Mesodermal cell (in vitro differentiated cells): ENCODE results near the gene DNAH10.
"Not testable (repeated sequence)": the region's sequence is repeated elsewhere in the genome, so short reads cannot be mapped to it uniquely, and the experiment has no call there.

Experiments
- H3K27ac ChIP-seq: 2 replicates; pipeline ENCODE4 v1.7.0; 2013; ENCODE audit warnings: mild to moderate bottlenecking, low read depth, low read length, moderate library complexity; ENCODE audit not compliant: severe bottlenecking
- H3K36me3 ChIP-seq: 2 replicates; pipeline ENCODE4 v1.7.1; 2013; ENCODE audit warnings: mild to moderate bottlenecking, low read length, moderate library complexity; ENCODE audit not compliant: control insufficient read depth, insufficient read depth
- H3K4me1 ChIP-seq: one replicate; pipeline ENCODE4 v1.7.1; 2013; ENCODE audit warnings: mild to moderate bottlenecking, low read length; ENCODE audit not compliant: insufficient read depth, control insufficient read depth, poor library complexity, severe bottlenecking
- H3K4me3 ChIP-seq: 2 replicates; pipeline ENCODE4 v1.7.0; 2013; ENCODE audit warnings: low read length, control low read depth, mild to moderate bottlenecking; ENCODE audit not compliant: insufficient read depth, poor library complexity, severe bottlenecking; ENCODE audit errors: extremely low read depth
- H3K9me3 ChIP-seq: 2 replicates; pipeline ENCODE4 v1.7.1; 2013; ENCODE audit warnings: mild to moderate bottlenecking, low read length, moderate library complexity; ENCODE audit not compliant: control insufficient read depth
- WGBS, 2 experiments: methylation state at CpG; one replicate each; pipeline ENCODE4 v1.1.5; 2013; ENCODE audit warnings: missing lambda C conversion rate in 2 of 2; ENCODE audit not compliant: insufficient coverage in 2 of 2; 5-methylcytosine and 5-hydroxymethylcytosine counted together

The DNAH10 gene

GRCh38 chr12:123947531-123947930, 185.4 kb downstream of the DNAH10 start:
- H3K9me3 ChIP-seq, H3K4me3 ChIP-seq, H3K4me1 ChIP-seq, H3K27ac ChIP-seq: not testable (repeated sequence)
- peaks cover 30% of the 10 kb centered on the region for H3K36me3 ChIP-seq
- WGBS, 2 experiments = 96% methylated on average over 6 of the region's 7 CpGs; no CpG with 5 or more reads in 1 of the 2 experiments

- Histone ChIP-seq H3K9me3 (no peaks in the 10 kb centered on the region), H3K4me3 (no peak overlapping the region), H3K36me3 (peaks cover 21% of the 10 kb centered on the region), H3K4me1 (no peaks in the 10 kb centered on the region), H3K27ac (no peak overlapping the region)
- 79 to 90% methylated on average over 10 to 11 of the region's 11 CpGs for WGBS, 2 experiments
These were observed 186.3 kb downstream of the DNAH10 start for GRCh38 chr12:123948401-123948795.

DNA sequence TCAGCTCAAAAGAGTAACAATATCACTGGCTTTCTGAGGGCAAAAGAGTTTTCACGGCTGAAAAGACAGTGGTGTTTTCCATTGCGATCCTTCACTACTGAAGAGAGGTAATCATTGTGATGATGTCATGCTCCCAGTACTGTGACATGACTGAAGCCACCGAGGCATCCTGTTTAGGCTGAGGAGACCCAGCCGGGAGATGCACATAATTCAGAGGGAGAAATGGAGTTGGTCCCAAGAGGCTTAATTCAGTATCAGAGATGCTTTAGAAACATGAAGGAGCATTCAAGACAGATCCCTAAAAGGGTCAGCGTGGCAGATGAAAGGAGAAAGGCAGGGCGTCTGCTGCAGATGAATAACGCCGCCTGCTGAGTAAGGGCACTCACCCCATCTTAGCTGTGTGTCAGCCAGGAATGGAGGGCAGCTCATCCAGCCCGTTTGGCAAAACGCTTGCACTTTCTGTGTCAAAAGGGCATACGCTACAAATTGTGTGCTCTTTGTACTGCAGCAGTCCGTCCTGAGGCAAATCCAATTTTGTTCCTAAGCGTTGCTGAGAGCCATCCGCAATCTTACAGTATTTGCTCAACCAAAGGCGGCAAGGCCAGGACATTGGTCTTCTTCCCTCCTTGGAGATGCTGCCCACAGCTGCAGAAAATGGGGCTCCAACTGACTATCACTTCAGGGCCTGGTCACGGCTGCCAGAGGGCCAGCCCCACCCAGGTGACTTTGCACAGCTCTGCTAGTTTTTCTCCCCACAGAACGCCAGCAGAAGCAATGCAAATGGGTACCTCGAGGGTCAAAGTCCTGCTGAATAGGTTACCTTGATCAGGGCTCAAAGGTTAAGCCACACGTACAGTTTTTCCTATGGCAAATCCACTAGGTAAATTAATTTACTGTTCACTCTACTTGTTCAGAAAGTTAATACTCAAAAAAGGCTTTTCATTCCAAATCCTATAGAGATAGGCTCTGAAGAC, 187.0 kb downstream of the DNAH10 start:
- Histone ChIP-seq H3K4me3 (no peak overlapping the region), H3K27ac (no peak overlapping the region), H3K4me1 (no peaks in the 10 kb centered on the region), H3K9me3 (no peaks in the 10 kb centered on the region), H3K36me3 (peaks cover 14% of the 10 kb centered on the region)
- WGBS, 2 experiments = 83 to 87% methylated on average over 15 to 19 of the region's 19 CpGs

- H3K36me3 ChIP-seq = peaks cover 8% of the 10 kb centered on the region
- no peaks in the 10 kb centered on the region for H3K4me1 ChIP-seq
- no peaks in the 10 kb centered on the region for H3K9me3 ChIP-seq
- H3K4me3 ChIP-seq = no peak overlapping the region
- H3K27ac ChIP-seq = no peak overlapping the region
- 92 to 95% methylated on average over 15 of the region's 15 CpGs for WGBS, 2 experiments
These were observed 187.7 kb downstream of the DNAH10 start for GRCh38 chr12:123949770-123950165.

GRCh38 chr12:123950476-123951349, 188.6 kb downstream of the DNAH10 start:
- Histone ChIP-seq H3K4me3 (no peak overlapping the region), H3K9me3 (no peaks in the 10 kb centered on the region), H3K36me3 (no peaks in the 10 kb centered on the region), H3K27ac (no peak overlapping the region), H3K4me1 (no peaks in the 10 kb centered on the region)
- 95% methylated on average over 14 to 15 of the region's 15 CpGs for WGBS, 2 experiments

DNA sequence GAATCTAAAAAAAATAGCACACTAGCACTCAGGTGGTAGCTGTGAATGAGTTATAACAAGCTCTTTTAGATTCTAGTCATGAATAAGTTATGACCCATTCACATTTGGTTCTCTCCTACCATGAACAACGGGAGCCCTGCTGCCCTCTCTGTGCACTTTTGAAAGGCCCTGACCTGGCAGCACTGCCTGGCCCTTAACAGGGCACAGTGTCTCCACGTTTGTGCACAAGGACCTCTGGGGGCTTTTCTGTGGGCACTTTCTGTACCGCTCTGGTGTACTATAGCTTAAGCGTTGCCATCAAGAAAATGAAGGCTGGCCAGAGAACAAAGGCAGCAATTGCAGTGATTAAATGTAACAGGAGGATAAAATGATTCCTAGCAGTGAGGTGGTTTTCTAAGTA, 189.4 kb downstream of the DNAH10 start:
- H3K36me3 ChIP-seq = no peaks in the 10 kb centered on the region
- H3K4me3 ChIP-seq = no peak overlapping the region
- no peaks in the 10 kb centered on the region for H3K9me3 ChIP-seq
- 81 to 83% methylated on average over 2 to 4 of the region's 4 CpGs for WGBS, 2 experiments
- H3K27ac ChIP-seq = no peak overlapping the region
- no peaks in the 10 kb centered on the region for H3K4me1 ChIP-seq

- Histone ChIP-seq H3K27ac (no peak overlapping the region), H3K9me3 (no peaks in the 10 kb centered on the region), H3K4me1 (no peaks in the 10 kb centered on the region), H3K36me3 (no peaks in the 10 kb centered on the region), H3K4me3 (no peak overlapping the region)
- WGBS, 2 experiments = no CpG with 5 or more reads among the region's 2 CpGs
These were observed 189.9 kb downstream of the DNAH10 start for GRCh38 chr12:123952037-123952436.

DNA sequence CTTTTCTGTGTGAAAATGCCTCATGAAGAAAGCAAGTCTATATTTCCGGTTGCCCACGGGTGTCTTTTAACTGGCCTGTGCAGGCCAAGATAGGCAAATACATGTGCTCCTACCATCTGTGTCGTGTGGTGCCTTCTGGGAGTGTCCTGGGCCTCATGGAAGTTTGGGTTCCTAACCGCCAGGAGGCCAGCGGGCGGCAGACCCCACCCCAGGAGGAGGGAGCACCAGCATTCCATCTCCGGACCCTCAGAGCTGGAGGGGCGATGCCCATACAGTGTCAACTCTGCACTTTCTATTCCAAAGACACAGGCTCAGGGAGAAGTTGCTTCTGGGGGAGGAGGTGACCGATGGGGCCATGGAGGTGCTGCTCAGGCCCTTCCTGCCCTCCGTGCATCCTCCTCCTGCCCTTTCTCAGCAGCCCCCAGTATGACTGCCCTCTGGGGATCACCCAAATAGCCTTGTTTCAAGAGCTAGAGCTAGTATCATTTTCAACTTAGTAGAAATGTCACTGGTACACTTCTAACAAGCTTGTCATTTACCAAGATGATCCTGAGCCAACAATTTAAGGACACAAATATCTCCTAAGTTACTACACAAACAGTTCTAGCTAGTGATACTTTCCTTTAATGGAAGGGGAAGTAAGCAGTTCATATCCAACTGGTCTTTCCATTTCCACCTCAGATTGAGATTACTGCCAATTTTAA, 192.7 kb downstream of the DNAH10 start:
- Histone ChIP-seq H3K27ac (no peak overlapping the region), H3K4me3 (no peak overlapping the region), H3K36me3 (no peaks in the 10 kb centered on the region), H3K9me3 (no peaks in the 10 kb centered on the region), H3K4me1 (no peaks in the 10 kb centered on the region)
- 96 to 100% methylated on average over 2 to 7 of the region's 10 CpGs for WGBS, 2 experiments

DNA sequence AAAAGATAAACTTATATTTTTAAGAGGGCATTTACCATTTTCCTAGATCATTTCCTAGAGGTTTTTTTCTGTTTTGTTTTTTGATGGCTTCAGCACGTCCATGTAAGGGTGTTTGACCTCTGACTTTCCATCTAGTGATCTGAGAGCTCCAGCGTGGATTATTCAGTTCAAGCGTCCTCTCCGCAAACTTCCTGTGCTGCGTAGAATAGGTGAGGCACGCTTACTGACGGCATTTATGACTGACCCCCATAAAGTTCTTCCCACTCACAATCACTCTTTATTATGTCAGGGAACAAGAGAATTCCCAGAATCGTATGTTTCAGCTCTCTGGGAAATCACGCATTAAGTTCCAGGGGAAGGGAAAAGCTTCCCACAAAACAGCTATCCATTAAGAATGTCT, 194.1 kb downstream of the DNAH10 start:
- WGBS, 2 experiments = 86 to 97% methylated on average over 7 to 8 of the region's 9 CpGs
- H3K27ac ChIP-seq = no peak overlapping the region

GRCh38 chr12:123957196-123957595, 195.1 kb downstream of the DNAH10 start:
- H3K4me1 ChIP-seq = no peaks in the 10 kb centered on the region
- H3K4me3 ChIP-seq = no peak overlapping the region
- no peaks in the 10 kb centered on the region for H3K36me3 ChIP-seq
- no peaks in the 10 kb centered on the region for H3K9me3 ChIP-seq
- 73 to 83% methylated on average over 1 to 3 of the region's 3 CpGs for WGBS, 2 experiments
- no peak overlapping the region for H3K27ac ChIP-seq

More for the DNA sequence above, 194.1 kb downstream of the DNAH10 start:
- Histone ChIP-seq H3K4me1 (no peaks in the 10 kb centered on the region), H3K9me3 (no peaks in the 10 kb centered on the region), H3K4me3 (no peak overlapping the region), H3K36me3 (no peaks in the 10 kb centered on the region)
